ENCODE data around the gene HES2.
"Not testable (repeated sequence)": the region's sequence is repeated elsewhere in the genome, so short reads cannot be mapped to it uniquely, and the experiment has no call there.

DNA sequence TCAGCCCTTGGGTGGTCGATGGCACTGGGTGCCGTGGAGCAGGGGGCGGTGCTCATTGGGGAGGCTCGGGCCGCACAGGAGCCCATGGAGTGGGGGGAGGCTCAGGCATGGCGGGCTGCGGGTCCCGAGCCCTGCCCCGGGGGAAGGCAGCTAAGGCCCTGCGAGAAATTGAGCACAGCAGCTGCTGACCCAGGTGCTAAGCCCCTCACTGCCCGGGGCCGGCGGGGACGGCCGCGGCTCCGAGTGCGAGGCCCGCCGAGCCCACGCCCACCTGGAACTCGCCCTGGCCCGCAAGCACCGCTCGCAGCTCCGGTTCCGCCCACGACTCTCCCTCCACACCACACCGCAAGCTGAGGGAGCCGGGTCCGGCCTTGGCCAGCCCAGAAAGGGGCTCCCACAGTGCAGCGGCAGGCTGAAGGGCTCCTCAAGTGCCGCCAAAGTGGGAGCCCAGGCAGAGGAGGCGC, 23.9 kb downstream of the HES2 start:
- TF ChIP-seq POLR2AphosphoS5 (IDR thresholded peaks at IDR 0.05; ENCODE audit: low read depth, low read length); PAX5 (IDR thresholded peaks at IDR 0.05; ENCODE audit: insufficient read depth, low read length, severe bottlenecking); POLR2A (IDR thresholded peaks at IDR 0.05; ENCODE audit: low read depth, low read length); TAF1 (IDR thresholded peaks at IDR 0.05; ENCODE audit: low read depth, low read length); POU2F2 (IDR thresholded peaks at IDR 0.05; ENCODE audit: low read depth, low read length): not testable (repeated sequence)
